ENCODE results near the gene GOLPH3.
"Not testable (repeated sequence)": the region's sequence is repeated elsewhere in the genome, so short reads cannot be mapped to it uniquely, and the experiment has no call there.

Gene GOLPH3

GRCh38 chr5:32174011-32174870, at the start of gene GOLPH3:
Gene GOLPH3 (minus strand): TSS chr5:32174319. CDS start chr5:32174034, 285 bp downstream.
- DNase-seq (ENCODE audit: low read depth in 2 of 2): peak; percentile 77 to 85

GRCh38 chr5:32222723-32223470, 48.8 kb upstream of the GOLPH3 start:
- DNase-seq (ENCODE audit: low read depth in 2 of 2): no peak

- no peak for DNase-seq (ENCODE audit: low read depth in 2 of 2)
These were observed 43.8 kb upstream of the GOLPH3 start for GRCh38 chr5:32217886-32218396.

GRCh38 chr5:32214344-32214743, 40.2 kb upstream of the GOLPH3 start:
- not testable (repeated sequence) for DNase-seq (ENCODE audit: low read depth in 2 of 2)

GRCh38 chr5:32210151-32210550, 36.0 kb upstream of the GOLPH3 start:
- DNase-seq (ENCODE audit: low read depth in 2 of 2): no peak

GRCh38 chr5:32208837-32209236, 34.7 kb upstream of the GOLPH3 start:
- DNase-seq (ENCODE audit: low read depth in 2 of 2): not testable (repeated sequence)

GRCh38 chr5:32207355-32207634, 33.2 kb upstream of the GOLPH3 start:
- DNase-seq (ENCODE audit: low read depth in 2 of 2): no peak

GRCh38 chr5:32206509-32207354, 32.6 kb upstream of the GOLPH3 start:
- DNase-seq (ENCODE audit: low read depth in 2 of 2): no peak

- no peak for DNase-seq (ENCODE audit: low read depth in 2 of 2)
These were observed 31.9 kb upstream of the GOLPH3 start for GRCh38 chr5:32206053-32206452.

- no peak for DNase-seq (ENCODE audit: low read depth in 2 of 2)
These were observed 28.3 kb upstream of the GOLPH3 start for GRCh38 chr5:32202394-32202793.

- DNase-seq (ENCODE audit: low read depth in 2 of 2): no peak
These were observed 27.1 kb upstream of the GOLPH3 start for GRCh38 chr5:32201122-32201753.

- no peak for DNase-seq (ENCODE audit: low read depth in 2 of 2)
These were observed 22.9 kb upstream of the GOLPH3 start for GRCh38 chr5:32197032-32197431.

- DNase-seq (ENCODE audit: low read depth in 2 of 2): no peak
These were observed 21.1 kb upstream of the GOLPH3 start for GRCh38 chr5:32195265-32195664.

GRCh38 chr5:32193591-32193990, 19.5 kb upstream of the GOLPH3 start:
- DNase-seq (ENCODE audit: low read depth in 2 of 2): no peak

GRCh38 chr5:32190095-32190494, 16.0 kb upstream of the GOLPH3 start:
- no peak for DNase-seq (ENCODE audit: low read depth in 2 of 2)

GRCh38 chr5:32187675-32188074, 13.6 kb upstream of the GOLPH3 start:
- DNase-seq (ENCODE audit: low read depth in 2 of 2): no peak

- no peak for DNase-seq (ENCODE audit: low read depth in 2 of 2)
These were observed 8.4 kb upstream of the GOLPH3 start for GRCh38 chr5:32182463-32183063.

- DNase-seq (ENCODE audit: low read depth in 2 of 2): no peak
These were observed 680 bp downstream of the GOLPH3 start for GRCh38 chr5:32173267-32174010.

GRCh38 chr5:32172923-32173266, 1.2 kb downstream of the GOLPH3 start:
- no peak for DNase-seq (ENCODE audit: low read depth in 2 of 2)

GRCh38 chr5:32172186-32172911, 1.8 kb downstream of the GOLPH3 start:
- not testable (repeated sequence) for DNase-seq (ENCODE audit: low read depth in 2 of 2)
